Measurements from ENCODE around the gene IL17RD. TPM values are rescaled to one million over a fixed set of nuclear protein-coding genes. Genes with fewer than 3 reads are reported as not detected.
A peak's percentile ranks its signal among the peaks of the same experiment; 100 is the strongest.

The IL17RD gene
- total and polyA plus RNA-seq, 12 donors: 1.3 to 15.6 (median 4.9) TPM

GRCh38 chr3:57168151-57168550, 3.0 kb upstream of the IL17RD start:
- DNase-seq: no peak
- WGBS, 2 donors: 48 to 71% methylated on average over 2 of the region's 2 CpGs
- Histone ChIP-seq H3K27me3 (peaks cover 0 to 50% (median 0%) of the 10 kb centered on the region in 7 donors), H3K36me3 (no peaks in the 10 kb centered on the region), H3K4me1 (peaks cover 0 to 36% (median 22%) of the 10 kb centered on the region in 9 donors), H3K9me3 (no peaks in the 10 kb centered on the region), H3K27ac (no peak overlapping the region), H3K4me3 (no peak overlapping the region)
- no peak for TF ChIP-seq CTCF (IDR thresholded peaks at IDR 0.05)
- ATAC-seq: no peak
- intact Hi-C loops (cut with DNase I): loop anchor here in 7 of 10 donors (5.0 to 10.0 kb wide), 5 partner anchors 41 to 66 kb away; partner anchors contain the start of gene APPL1 (in 5 of the 7)

DNA sequence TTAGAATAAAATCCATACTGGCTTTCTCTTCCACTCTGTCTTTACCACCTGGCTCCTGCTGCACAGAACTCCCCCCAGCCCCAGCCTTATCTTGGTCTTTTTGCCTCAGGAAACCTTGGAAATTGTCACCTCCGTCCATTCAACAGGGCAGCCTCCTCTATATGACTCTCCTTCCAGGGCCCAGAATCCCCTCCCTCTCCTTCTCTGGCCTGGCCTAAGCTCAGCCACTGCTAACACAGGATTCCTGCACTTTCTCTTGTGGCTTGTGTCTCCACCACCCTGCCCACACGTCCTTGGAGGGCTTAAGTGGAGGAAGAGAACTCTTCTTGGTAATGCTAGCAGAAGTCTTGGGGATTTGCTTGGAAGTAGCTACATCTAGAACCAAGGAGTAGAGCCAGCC, 1.5 kb upstream of the IL17RD start:
- Histone ChIP-seq H3K4me3 (no peak overlapping the region), H3K27ac (no peak overlapping the region), H3K36me3 (no peaks in the 10 kb centered on the region), H3K9me3 (no peaks in the 10 kb centered on the region), H3K4me1 (peaks cover 0 to 51% (median 28%) of the 10 kb centered on the region in 9 donors), H3K27me3 (peaks cover 0 to 63% (median 0%) of the 10 kb centered on the region in 7 donors)
- DNase-seq: no peak
- ATAC-seq: no peak
- WGBS, 2 donors: 77 to 83% methylated on average over 2 of the region's 2 CpGs
- TF ChIP-seq CTCF (IDR thresholded peaks at IDR 0.05): no peak
- intact Hi-C loops (cut with DNase I): loop anchor here in 7 of 10 donors (5.0 to 10.0 kb wide), 5 partner anchors 39 to 64 kb away; partner anchors contain the start of gene APPL1 (in 5 of the 7)

DNA sequence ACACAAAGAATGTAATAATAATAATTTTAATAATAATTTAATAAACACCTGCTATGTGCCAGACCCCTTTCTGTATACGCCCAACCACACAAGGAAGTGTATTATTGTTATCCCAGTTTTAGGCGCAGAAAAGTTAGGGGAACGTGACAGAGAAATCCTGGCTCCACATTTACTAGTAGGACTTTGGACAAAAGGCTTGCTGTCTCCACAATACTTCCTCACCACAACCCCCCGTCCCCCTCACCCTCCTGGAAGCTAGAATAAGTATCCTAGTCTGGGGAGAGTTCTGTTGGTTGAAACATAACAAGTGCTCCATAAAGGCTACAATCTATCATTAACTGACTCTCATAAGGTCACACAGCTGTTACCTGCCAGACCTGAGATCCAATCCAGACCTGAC, 488 bp upstream of the IL17RD start:
- 26 to 44% methylated on average over 4 of the region's 4 CpGs for WGBS, 2 donors
- no peak overlapping the region for H3K27ac ChIP-seq
- intact Hi-C loops (cut with DNase I): loop anchor here in 7 of 10 donors (5.0 to 10.0 kb wide), 5 partner anchors 38 to 63 kb away; partner anchors contain the start of gene APPL1 (in 5 of the 7)
- ATAC-seq (no peak), DNase-seq (no peak)
- no peak for TF ChIP-seq CTCF (IDR thresholded peaks at IDR 0.05)
- peaks cover 0 to 60% (median 36%) of the 10 kb centered on the region in 9 donors for H3K4me1 ChIP-seq
- H3K36me3 ChIP-seq: no peaks in the 10 kb centered on the region
- H3K27me3 ChIP-seq: peaks cover 0 to 72% (median 0%) of the 10 kb centered on the region in 7 donors
- H3K4me3 ChIP-seq: peak overlapping the region in 4 of 10 donors; percentile 88 to 95 (median 93)
- H3K9me3 ChIP-seq: no peaks in the 10 kb centered on the region

GRCh38 chr3:57164217-57164656, 916 bp downstream of the IL17RD start:
- intact Hi-C loops (cut with DNase I): loop anchor here in 3 of 10 donors (5.0 to 10.0 kb wide), 2 partner anchors 61 to 62 kb away; partner anchors contain the start of gene APPL1 (in 1 of the 3)
- peaks cover 4 to 60% (median 39%) of the 10 kb centered on the region in 9 donors for H3K4me1 ChIP-seq

More at GRCh38 chr3:57164217-57164656, 916 bp downstream of the IL17RD start:
- DNase-seq (peak; percentile 62 to 70), ATAC-seq (peak; percentile 35 to 78 (median 52))
- H3K9me3 ChIP-seq: no peaks in the 10 kb centered on the region
- H3K27ac ChIP-seq: peak overlapping the region in 9 of 10 donors; percentile 14 to 80 (median 63)
- peaks cover 0 to 75% (median 0%) of the 10 kb centered on the region in 7 donors for H3K27me3 ChIP-seq
- no peaks in the 10 kb centered on the region for H3K36me3 ChIP-seq
- TF ChIP-seq CTCF (IDR thresholded peaks at IDR 0.05): no peak
- WGBS, 2 donors: 0 to 8% methylated on average over 30 of the region's 30 CpGs
- peak overlapping the region; percentile 64 to 95 (median 90) for H3K4me3 ChIP-seq

All from heart right ventricle (tissue), 16 donors.